Spinal cord (tissue), 10 donors: ENCODE data around the gene E2F6. TPM values are rescaled to one million over a fixed set of nuclear protein-coding genes. Genes with fewer than 3 reads are reported as not detected.

Source experiments
- DNase-seq, 6 donors: peaks; one replicate each; pipeline versions ENCODE4 v3.0.0 to v3.0.0-alpha.2; 2013 to 2015; ENCODE audit warnings: low spot score in 6 of 6, low read depth in 4 of 6
- H3K27ac ChIP-seq: one replicate; pipeline ENCODE4 v1.5.1; 2013; ENCODE audit warnings: low read depth, low read length, control low read depth
- H3K27me3 ChIP-seq: one replicate; pipeline ENCODE4 v1.6.1; 2013; ENCODE audit warnings: low read length; ENCODE audit not compliant: control insufficient read depth, insufficient read depth
- H3K36me3 ChIP-seq: one replicate; pipeline ENCODE4 v1.6.1; 2013; ENCODE audit warnings: low read length; ENCODE audit not compliant: control insufficient read depth, insufficient read depth
- H3K4me1 ChIP-seq: one replicate; pipeline ENCODE4 v1.6.1; 2013; ENCODE audit warnings: low read length; ENCODE audit not compliant: control insufficient read depth, insufficient read depth
- H3K4me3 ChIP-seq: one replicate; pipeline ENCODE4 v1.5.1; 2013; ENCODE audit warnings: low read depth, low read length, control low read depth
- H3K9me3 ChIP-seq: one replicate; pipeline ENCODE4 v1.6.1; 2013; ENCODE audit warnings: low read length; ENCODE audit not compliant: control insufficient read depth, insufficient read depth
- WGBS: methylation state at CpG from one replicate; pipeline ENCODE4 v1.1.5; 2013; ENCODE audit warnings: missing lambda C conversion rate; ENCODE audit not compliant: insufficient coverage; 5-methylcytosine and 5-hydroxymethylcytosine counted together
- polyA plus RNA-seq, 2 donors: library from polyadenylated mRNA; unstranded; fragments of 120-200 nt; gene quantifications; one replicate each; pipeline ENCODE4 v1.2.1, GENCODE V29; 2013; ENCODE audit not compliant: insufficient read length in 2 of 2
- total RNA-seq, 2 donors: library from RNA; depleted of rRNA in 1 of 2; stranded (reverse); fragments of 120-200 nt in 1 of 2; fragments of >200 nt in 1 of 2; gene quantifications; one replicate each; pipeline versions ENCODE4 v1.2.3 to v1.2.4, GENCODE V29; 2013 to 2014
- donor health status: healthy.

The E2F6 gene
- total and polyA plus RNA-seq, 4 donors: 13.7 to 20.0 (median 17.5) TPM

DNA sequence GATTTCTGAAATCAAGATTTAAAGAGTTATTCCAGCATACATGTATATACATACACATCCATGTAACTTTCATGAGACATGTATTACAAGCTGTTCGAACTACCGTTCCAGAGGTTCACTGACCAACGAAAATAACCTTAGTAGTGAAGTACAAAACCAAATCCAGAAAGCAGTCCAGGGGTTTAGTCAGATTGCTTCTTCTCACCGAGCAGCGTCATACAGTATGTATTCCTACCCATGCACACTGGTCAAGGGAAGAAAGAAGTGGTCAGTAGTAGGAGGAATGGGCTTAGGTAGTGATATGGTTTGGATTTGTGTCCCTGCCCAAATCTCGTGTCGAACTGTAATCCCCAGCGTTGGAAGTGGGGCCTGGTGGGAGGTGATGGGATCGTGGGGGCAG lies 45.3 kb downstream of the E2F6 start:
- no peaks in the 10 kb centered on the region for H3K36me3 ChIP-seq
- DNase-seq: no peak
- WGBS: 90% methylated on average over 4 of the region's 9 CpGs
- H3K4me3 ChIP-seq: no peak overlapping the region
- H3K4me1 ChIP-seq: no peaks in the 10 kb centered on the region
- H3K9me3 ChIP-seq: peaks cover 5% of the 10 kb centered on the region
- no peaks in the 10 kb centered on the region for H3K27me3 ChIP-seq
- no peak overlapping the region for H3K27ac ChIP-seq

GRCh38 chr2:11420190-11420589 lies 45.8 kb downstream of the E2F6 start:
- Histone ChIP-seq H3K4me1 (no peaks in the 10 kb centered on the region), H3K27me3 (no peaks in the 10 kb centered on the region), H3K4me3 (no peak overlapping the region), H3K36me3 (no peaks in the 10 kb centered on the region), H3K9me3 (peaks cover 5% of the 10 kb centered on the region), H3K27ac (no peak overlapping the region)
- DNase-seq: no peak
- WGBS: no CpG with 5 or more reads among the region's 2 CpGs

DNA sequence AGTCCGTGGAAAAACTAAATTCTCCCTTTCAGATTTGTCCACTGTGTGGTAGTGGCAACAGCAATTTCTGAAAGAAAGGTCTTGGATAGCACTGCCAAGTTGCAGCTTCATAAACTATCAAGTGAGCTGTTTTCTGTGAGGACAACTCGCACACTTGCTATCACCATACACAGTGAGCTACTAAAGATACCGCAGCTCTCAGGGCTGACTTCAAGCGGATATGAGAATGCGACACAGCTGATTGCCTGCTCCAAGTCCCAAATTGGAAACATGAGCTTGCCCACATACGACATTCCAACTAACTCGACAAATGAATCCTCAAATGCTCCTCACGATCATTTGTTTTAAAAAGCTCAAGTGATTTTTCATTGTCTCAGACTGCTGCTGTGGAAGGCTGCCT lies 46.2 kb downstream of the E2F6 start:
- WGBS: 61% methylated on average over 7 of the region's 8 CpGs
- Histone ChIP-seq H3K4me3 (no peak overlapping the region), H3K36me3 (no peaks in the 10 kb centered on the region), H3K27me3 (no peaks in the 10 kb centered on the region), H3K9me3 (peaks cover 5% of the 10 kb centered on the region), H3K4me1 (no peaks in the 10 kb centered on the region), H3K27ac (no peak overlapping the region)
- peak in 1 of 6 donors; percentile 40 for DNase-seq

GRCh38 chr2:11417946-11418585 lies 47.9 kb downstream of the E2F6 start:
- Histone ChIP-seq H3K36me3 (no peaks in the 10 kb centered on the region), H3K27ac (no peak overlapping the region), H3K9me3 (peaks cover 5% of the 10 kb centered on the region), H3K27me3 (no peaks in the 10 kb centered on the region), H3K4me1 (no peaks in the 10 kb centered on the region), H3K4me3 (no peak overlapping the region)
- no peak for DNase-seq
- 53% methylated on average over 7 of the region's 8 CpGs for WGBS

GRCh38 chr2:11416931-11417330 lies 49.0 kb downstream of the E2F6 start:
- Histone ChIP-seq H3K4me1 (no peaks in the 10 kb centered on the region), H3K36me3 (no peaks in the 10 kb centered on the region), H3K27me3 (no peaks in the 10 kb centered on the region), H3K27ac (no peak overlapping the region), H3K4me3 (no peak overlapping the region), H3K9me3 (peaks cover 5% of the 10 kb centered on the region)
- DNase-seq: no peak
- 93% methylated on average over 2 of the region's 2 CpGs for WGBS

GRCh38 chr2:11416186-11416585 lies 49.8 kb downstream of the E2F6 start:
- no peak for DNase-seq
- Histone ChIP-seq H3K27me3 (no peaks in the 10 kb centered on the region), H3K36me3 (no peaks in the 10 kb centered on the region), H3K4me1 (no peaks in the 10 kb centered on the region), H3K9me3 (peaks cover 5% of the 10 kb centered on the region), H3K27ac (no peak overlapping the region), H3K4me3 (no peak overlapping the region)
- 83% methylated on average over 1 of the region's 2 CpGs for WGBS

DNA sequence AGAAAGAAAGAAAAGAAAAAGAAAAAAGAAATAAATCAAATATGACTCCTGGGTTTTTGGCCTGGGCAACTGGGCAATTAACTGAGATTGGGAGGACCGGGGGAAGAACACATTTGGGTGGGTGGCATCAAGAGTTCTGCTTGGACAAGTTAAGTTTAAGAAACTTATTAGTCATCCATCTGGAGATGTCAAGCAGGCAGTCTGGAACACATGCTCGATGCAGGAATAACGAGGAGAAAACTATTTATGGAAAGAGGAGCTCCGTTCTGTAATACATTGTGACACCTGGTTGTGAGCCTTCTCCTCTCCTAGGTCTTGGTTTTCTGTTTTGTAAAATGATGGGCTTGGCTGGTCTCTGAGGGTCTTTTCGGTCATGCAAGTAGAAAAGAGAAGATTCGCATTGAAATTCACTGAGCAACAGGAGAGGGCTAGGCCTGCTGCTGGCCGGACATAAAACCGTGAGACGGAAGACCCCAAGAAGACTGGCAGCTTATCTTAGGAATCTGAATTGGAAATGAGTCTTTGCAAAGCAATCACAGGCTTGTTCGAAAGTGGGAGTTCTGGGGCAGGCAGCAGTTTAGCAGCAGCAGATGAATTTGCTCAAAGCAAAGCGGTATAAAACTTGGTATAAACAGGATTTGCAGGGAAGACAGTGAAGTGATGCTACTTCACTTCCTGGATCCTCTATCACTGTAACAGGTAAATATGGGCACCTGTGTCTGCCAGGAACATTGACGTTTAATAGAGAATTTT lies 51.4 kb downstream of the E2F6 start:
- H3K27me3 ChIP-seq: no peaks in the 10 kb centered on the region
- no peak overlapping the region for H3K27ac ChIP-seq
- peaks cover 5% of the 10 kb centered on the region for H3K9me3 ChIP-seq
- no peak overlapping the region for H3K4me3 ChIP-seq
- no peak for DNase-seq
- 64% methylated on average over 11 of the region's 12 CpGs for WGBS
- no peaks in the 10 kb centered on the region for H3K36me3 ChIP-seq
- no peaks in the 10 kb centered on the region for H3K4me1 ChIP-seq

DNA sequence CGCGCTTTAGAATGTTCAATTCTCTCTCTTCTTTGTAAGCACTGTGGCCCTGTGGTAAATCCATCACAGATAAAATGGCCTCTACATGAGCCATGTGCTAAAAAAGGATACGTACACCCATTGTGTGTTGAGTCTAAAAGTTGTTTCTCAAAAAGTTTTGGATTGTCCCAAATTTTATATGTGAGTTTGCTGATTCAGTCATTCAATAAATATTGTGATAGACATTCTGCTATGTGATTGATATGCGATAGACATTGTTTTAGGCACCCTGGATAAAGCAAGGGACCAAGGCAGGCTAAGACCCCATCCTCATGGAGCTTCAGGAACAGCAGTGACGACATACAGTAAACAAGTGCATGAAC lies 53.5 kb downstream of the E2F6 start:
- H3K27me3 ChIP-seq: no peaks in the 10 kb centered on the region
- no peaks in the 10 kb centered on the region for H3K36me3 ChIP-seq
- no peak overlapping the region for H3K4me3 ChIP-seq
- WGBS: 95% methylated on average over 5 of the region's 5 CpGs
- no peaks in the 10 kb centered on the region for H3K4me1 ChIP-seq
- DNase-seq: no peak
- H3K9me3 ChIP-seq: no peaks in the 10 kb centered on the region
- H3K27ac ChIP-seq: no peak overlapping the region

DNA sequence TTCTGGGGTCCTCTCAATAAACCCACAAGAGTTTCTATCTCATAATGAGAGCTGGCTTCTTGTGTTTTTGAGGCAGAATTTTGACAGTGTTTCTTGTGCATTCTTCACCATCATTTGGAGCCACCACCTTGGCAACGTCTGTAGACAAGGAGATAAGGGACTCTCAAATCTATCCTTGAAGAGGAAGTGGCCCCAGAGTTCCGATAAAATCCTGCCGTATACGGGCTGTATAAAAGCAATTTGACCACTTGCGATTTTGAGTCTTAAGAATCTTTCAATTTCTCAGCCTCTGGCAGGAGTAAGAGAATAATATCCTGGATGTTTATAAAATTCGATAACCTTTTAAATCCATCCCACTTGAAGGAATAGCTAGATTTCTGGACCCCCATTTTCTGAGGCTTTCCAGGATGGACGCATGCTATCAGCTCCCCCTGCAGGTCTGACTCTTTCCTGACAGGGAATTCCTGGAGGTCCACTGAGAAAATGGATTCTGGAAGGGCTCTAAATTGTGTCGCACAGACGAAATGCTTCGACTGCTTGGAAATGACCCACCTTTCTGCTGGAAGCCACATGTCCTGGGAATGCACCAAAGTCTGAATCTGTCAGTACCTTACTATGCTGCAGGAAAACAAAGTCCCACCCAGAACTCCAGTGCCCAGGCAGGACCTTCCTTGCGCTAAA lies 54.1 kb downstream of the E2F6 start:
- Histone ChIP-seq H3K27me3 (no peaks in the 10 kb centered on the region), H3K9me3 (no peaks in the 10 kb centered on the region), H3K4me3 (no peak overlapping the region), H3K4me1 (no peaks in the 10 kb centered on the region), H3K27ac (no peak overlapping the region), H3K36me3 (no peaks in the 10 kb centered on the region)
- DNase-seq: peak in 4 of 6 donors; percentile 38 to 83 (median 58)
- WGBS: 49% methylated on average over 9 of the region's 11 CpGs
